ENCODE measurements around the gene SAMD13.

- no peak for TF ChIP-seq POLR2A (IDR thresholded peaks at IDR 0.05; ENCODE audit: low read depth, low read length)
- TF ChIP-seq POLR2AphosphoS5 (IDR thresholded peaks at IDR 0.05; ENCODE audit: low read depth, low read length) = no peak
- no peak for TF ChIP-seq TAF1 (IDR thresholded peaks at IDR 0.05; ENCODE audit: low read depth, low read length)
- TF ChIP-seq PAX5 (IDR thresholded peaks at IDR 0.05; ENCODE audit: insufficient read depth, low read length, severe bottlenecking) = no peak
- TF ChIP-seq POU2F2 (IDR thresholded peaks at IDR 0.05; ENCODE audit: low read depth, low read length) = no peak
- TF ChIP-seq SPI1 (IDR thresholded peaks at IDR 0.05; ENCODE audit: low read depth, low read length) = no peak
These were observed 85.4 kb downstream of the SAMD13 start for GRCh38 chr1:84386716-84387479.
